PFSK-1 (cell line): ENCODE measurements around the gene TEX47.

Experiments used
- FOXP2 ChIP-seq: optimal IDR thresholded peaks from 2 replicates; pipeline ENCODE3; 2011; ENCODE audit warnings: borderline replicate concordance, control low read depth, inconsistent platforms; ENCODE audit not compliant: insufficient read depth; ENCODE audit errors: extremely low read length, extremely low read depth
- POLR2AphosphoS5 ChIP-seq: IDR thresholded peaks from 2 replicates; pipeline ENCODE4 v1.6.1; 2012; ENCODE audit warnings: low read depth, mild to moderate bottlenecking, control low read depth, low read length, moderate library complexity
- REST ChIP-seq, 2 experiments: IDR thresholded peaks; 2 replicates each; pipeline versions ENCODE4 v1.6.1 to v1.8.0; 2011 to 2012; ENCODE audit warnings: low read depth in 2 of 2, low read length in 2 of 2, control low read depth in 1 of 2, inconsistent platforms in 1 of 2, mild to moderate bottlenecking in 1 of 2, moderate library complexity in 1 of 2; ENCODE audit not compliant: insufficient read depth in 1 of 2
- SIN3A ChIP-seq: IDR thresholded peaks from 2 replicates; pipeline ENCODE4 v1.6.1; 2012; ENCODE audit warnings: mild to moderate bottlenecking, low read length, moderate library complexity, borderline replicate concordance; ENCODE audit not compliant: insufficient read depth
- TAF1 ChIP-seq: IDR thresholded peaks from 2 replicates; pipeline ENCODE4 v1.6.1; 2012; ENCODE audit warnings: low read length, control low read depth, borderline replicate concordance; ENCODE audit not compliant: insufficient read depth

Gene TEX47

GRCh38 chr7:88757371-88757770 lies 38.2 kb downstream of the TEX47 start:
- TF ChIP-seq FOXP2 (no peak), SIN3A (no peak), REST (IDR thresholded peaks at IDR 0.05; ENCODE audit: insufficient read depth in 1 of 2, low read depth in 2 of 2, low read length in 2 of 2) (no peak), TAF1 (no peak)

- TF ChIP-seq REST (IDR thresholded peaks at IDR 0.05; ENCODE audit: insufficient read depth in 1 of 2, low read depth in 2 of 2, low read length in 2 of 2) (no peak), TAF1 (no peak), SIN3A (no peak), POLR2AphosphoS5 (no peak), FOXP2 (no peak)
Measured at GRCh38 chr7:88756802-88757201, 38.7 kb downstream of the TEX47 start.

- TF ChIP-seq REST (IDR thresholded peaks at IDR 0.05; ENCODE audit: insufficient read depth in 1 of 2, low read depth in 2 of 2, low read length in 2 of 2) (no peak), SIN3A (no peak), TAF1 (no peak), POLR2AphosphoS5 (no peak), FOXP2 (no peak)
Measured at GRCh38 chr7:88746126-88746525, 49.4 kb downstream of the TEX47 start.
